ENCODE measurements around the gene ARHGEF2. TPM values are rescaled to one million over a fixed set of nuclear protein-coding genes. Genes with fewer than 3 reads are reported as not detected.

The ARHGEF2 gene
- polyA plus RNA-seq = 10 to 100 TPM; 10.0 to 67.3 (median 60.8) TPM

DNA sequence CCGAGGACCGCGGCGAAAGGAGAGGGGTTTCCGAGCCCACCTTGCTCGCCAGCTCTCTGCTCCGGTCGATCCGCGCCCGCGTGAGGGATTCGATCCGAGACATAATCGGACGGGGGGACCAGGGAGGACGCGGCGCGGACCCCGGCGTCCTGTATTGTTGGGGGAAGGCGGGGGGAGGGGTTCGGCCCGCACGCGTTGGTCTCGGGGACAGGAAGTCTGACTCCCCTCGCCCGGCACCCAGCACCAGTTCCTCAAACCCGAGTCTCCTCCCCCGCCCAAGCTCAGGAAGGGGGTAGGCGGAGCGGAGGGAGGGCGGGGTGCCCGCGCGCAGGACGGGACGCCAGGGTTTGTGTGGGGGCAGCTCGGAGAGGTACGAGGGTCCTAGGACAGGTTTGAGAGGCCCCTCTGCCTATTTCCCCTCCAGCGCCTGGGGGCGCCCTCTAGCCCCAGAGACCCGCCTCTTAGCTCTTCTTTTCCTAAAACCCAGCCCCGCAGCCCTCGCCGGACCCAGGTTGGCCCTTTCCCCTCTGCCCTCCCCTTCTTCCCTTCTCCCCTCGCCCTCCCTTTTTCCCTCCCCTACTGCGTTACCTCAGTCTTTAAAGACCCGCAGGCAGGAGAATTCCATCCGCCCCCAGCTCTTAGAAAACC is at the start of gene ARHGEF2:
ARHGEF2 (minus strand) TSS at position 223 of the 648 bp plus-strand sequence; CDS start at position 103, 120 bp downstream.
- whole genome bisulfite sequencing, 3 donors = 0 to 2% (median 1%) methylated on average over 40 to 52 of the region's 52 CpGs
- H3K27ac ChIP-seq (ENCODE audit: low read depth, low read length) = peak within 1 kb of the TSS; percentile 93

- WGBS, 3 donors = 89 to 94% (median 90%) methylated on average over 4 of the region's 4 CpGs
- H3K27ac ChIP-seq (ENCODE audit: low read depth, low read length) = no peak overlapping the region
Observed at GRCh38 chr1:156026588-156026987, 48.2 kb upstream of the ARHGEF2 start.

GRCh38 chr1:156025876-156026275 is 47.5 kb upstream of the ARHGEF2 start:
- 8 to 14% (median 11%) methylated on average over 9 of the region's 9 CpGs for WGBS, 3 donors

GRCh38 chr1:156024801-156025200 is 46.5 kb upstream of the ARHGEF2 start:
- no peak overlapping the region for H3K27ac ChIP-seq (ENCODE audit: low read depth, low read length)
- WGBS, 3 donors = 82 to 86% (median 84%) methylated on average over 5 of the region's 5 CpGs

More at GRCh38 chr1:156025876-156026275, 47.5 kb upstream of the ARHGEF2 start:
- no peak overlapping the region for H3K27ac ChIP-seq (ENCODE audit: low read depth, low read length)

DNA sequence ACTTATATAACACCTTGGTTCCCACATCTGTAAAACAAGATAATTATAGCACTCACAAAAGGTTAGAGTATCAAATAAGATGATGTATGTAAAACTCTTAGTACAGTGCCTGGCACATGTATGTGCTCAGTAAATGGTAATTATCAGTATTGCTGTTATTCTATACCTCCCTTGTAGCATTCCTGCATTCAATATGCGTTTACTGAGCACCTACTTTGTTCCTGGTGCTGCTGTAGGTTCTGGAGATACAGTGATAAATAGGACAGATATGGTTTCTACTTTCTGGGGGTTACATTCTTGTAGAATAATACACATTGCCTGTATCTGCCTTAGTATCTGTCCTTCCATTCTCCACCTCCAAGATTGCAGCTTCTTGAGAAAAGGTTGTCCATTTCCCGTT is 43.6 kb upstream of the ARHGEF2 start:
- no peak overlapping the region for H3K27ac ChIP-seq (ENCODE audit: low read depth, low read length)
- 58 to 78% (median 70%) methylated on average over 2 of the region's 2 CpGs for WGBS, 3 donors

DNA sequence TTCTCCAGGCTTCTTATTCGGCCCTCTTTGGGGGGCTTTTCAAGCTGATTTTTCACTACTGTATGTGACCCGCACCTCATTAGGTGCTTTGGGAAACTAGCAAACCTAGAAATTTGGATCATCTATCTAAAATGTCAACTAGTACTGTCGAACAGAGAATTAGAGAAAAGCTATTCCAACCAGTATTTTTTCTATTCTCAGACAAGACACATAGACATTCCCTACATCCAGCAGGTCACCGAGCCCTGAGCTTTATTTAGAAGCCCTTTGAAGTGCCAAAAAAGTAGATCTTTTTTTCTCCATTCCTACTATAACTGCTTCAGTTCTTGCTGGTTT is 42.7 kb upstream of the ARHGEF2 start:
- no peak overlapping the region for H3K27ac ChIP-seq (ENCODE audit: low read depth, low read length)
- WGBS, 3 donors = 2 to 5% (median 4%) methylated on average over 4 of the region's 4 CpGs

DNA sequence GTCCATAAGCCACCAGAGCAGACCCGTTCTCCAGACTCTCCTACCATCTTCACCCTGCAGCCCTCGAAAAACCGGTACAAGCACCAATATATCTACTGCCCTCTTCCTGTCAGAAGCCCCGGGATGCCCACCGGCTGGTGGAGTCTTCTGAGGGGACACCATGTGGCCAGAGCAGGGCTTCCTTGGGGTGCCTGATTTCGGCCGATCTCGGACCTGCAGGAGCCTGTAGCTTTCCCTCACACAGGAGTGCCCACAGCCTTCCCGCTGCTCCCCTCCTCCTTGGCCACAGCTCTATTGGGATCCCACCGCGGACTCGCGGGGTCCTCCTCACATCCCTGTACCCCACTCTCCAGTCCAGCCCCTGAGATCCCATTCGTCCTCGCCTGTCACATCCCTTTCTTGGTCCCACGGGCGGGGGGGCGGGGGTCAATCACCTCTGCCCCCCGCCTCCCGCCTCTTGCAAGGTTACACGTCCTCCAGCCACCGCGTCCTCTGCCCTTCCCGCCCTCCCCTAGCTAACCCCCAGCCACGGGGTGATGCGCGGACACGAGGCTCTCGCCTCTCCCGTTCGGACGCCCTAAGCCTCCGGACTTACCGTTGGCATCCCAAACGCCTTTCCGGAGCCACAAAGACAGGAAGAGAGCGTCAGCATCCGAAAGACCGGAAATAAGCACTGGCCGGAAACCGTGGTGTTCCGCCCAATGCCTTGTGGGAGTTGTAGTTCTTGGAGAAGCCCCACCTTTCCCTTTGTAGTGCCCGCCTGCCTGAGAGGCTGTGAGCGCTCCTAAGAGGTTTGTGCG is 42.1 kb upstream of the ARHGEF2 start, which contains the start of gene SSR2:
SSR2 (minus strand) TSS at position 659 of the 800 bp plus-strand sequence. CDS start 784 bp downstream, outside the sequence.
- 0 to 1% (median 1%) methylated on average over 44 to 45 of the region's 45 CpGs for WGBS, 3 donors

GRCh38 chr1:156019946-156020292 is 41.6 kb upstream of the ARHGEF2 start:
- 17 to 57% (median 54%) methylated on average over 8 of the region's 8 CpGs for WGBS, 3 donors
- H3K27ac ChIP-seq (ENCODE audit: low read depth, low read length) = no peak overlapping the region

More for the DNA sequence above, 42.1 kb upstream of the ARHGEF2 start, which contains the start of gene SSR2:
- H3K27ac ChIP-seq (ENCODE audit: low read depth, low read length) = no peak within 1 kb of the TSS

GRCh38 chr1:156014829-156015228 is 36.5 kb upstream of the ARHGEF2 start:
- 88 to 96% (median 92%) methylated on average over 7 of the region's 7 CpGs for WGBS, 3 donors
- H3K27ac ChIP-seq (ENCODE audit: low read depth, low read length) = no peak overlapping the region

- whole genome bisulfite sequencing, 3 donors = 84 to 95% (median 89%) methylated on average over 4 of the region's 4 CpGs
- H3K27ac ChIP-seq (ENCODE audit: low read depth, low read length) = no peak overlapping the region
Observed at GRCh38 chr1:156012051-156012817, 33.9 kb upstream of the ARHGEF2 start.

GRCh38 chr1:156009404-156009803 is 31.1 kb upstream of the ARHGEF2 start:
- WGBS, 3 donors = 56 to 62% (median 58%) methylated on average over 3 of the region's 3 CpGs
- H3K27ac ChIP-seq (ENCODE audit: low read depth, low read length) = no peak overlapping the region

DNA sequence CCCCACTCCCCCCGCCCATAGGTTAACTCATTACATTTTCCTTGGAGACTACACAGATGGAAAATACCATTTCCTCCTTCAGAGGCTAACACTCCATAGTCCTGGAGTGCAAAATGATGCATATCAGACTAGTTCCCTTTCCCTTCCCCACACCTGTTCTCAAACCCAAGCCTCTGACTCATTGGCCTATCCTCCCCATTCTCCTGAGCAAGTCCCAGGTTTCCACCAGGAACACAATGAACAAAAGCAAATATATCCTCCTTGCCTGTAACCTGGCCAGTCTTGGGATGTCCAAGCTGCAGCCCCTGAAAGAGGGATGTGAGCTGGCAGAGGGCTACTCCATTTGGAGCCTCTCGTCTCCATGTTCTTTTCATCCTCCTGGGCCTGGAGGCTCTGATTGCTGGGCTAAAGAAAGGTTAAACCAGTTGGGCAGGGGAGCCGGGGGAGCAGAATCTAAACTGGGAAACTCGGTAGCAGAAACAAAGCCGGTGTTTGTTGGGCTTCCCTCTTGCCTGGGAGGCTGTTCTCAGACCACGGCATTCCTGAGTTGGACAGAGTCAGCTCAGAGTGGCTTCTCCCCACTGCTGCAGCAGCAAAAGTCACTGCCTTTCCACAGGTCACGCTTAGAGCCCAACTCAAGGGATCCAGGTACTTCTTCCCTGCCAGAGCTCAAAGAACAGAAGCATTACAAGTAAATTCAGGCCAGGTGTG is 28.5 kb upstream of the ARHGEF2 start:
- H3K27ac ChIP-seq (ENCODE audit: low read depth, low read length) = no peak overlapping the region
- WGBS, 3 donors = 56 to 76% (median 68%) methylated on average over 7 of the region's 7 CpGs

DNA sequence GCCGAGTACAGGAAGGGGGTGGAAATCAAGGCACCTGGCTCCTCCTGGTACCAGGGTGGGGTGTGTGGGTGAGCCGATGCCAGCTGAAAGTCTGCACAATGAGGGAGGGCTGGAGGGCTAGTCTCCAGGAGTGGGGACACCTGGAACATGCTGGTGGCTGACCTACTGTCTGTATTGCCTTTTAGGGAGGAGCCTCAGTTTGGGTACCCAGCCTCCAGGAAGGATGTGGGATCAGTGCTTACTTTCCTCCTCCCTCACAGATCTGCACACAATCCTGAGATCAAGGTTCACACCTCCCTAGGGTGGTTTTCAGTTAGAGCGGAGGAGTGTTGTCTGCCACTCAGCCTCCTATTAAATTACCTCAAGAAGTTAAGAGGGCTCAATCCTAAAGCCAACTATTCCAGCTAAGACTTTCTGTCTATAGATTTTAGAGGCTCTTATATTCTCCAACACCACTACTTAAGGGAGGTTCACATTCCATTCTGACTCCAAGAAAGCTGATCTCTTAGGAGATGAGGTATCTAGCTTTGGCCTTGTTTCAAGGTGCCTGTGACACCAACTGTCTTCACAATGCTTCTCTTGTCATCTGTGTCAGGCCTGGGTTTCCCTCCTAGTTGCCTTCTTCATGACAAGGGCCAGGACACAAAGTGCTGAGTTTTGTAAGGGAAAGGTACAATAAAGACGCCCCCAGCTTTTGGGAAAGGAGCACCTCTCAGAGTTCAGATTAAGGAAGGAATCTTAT is 26.7 kb upstream of the ARHGEF2 start:
- no peak overlapping the region for H3K27ac ChIP-seq (ENCODE audit: low read depth, low read length)
- WGBS, 3 donors = 68 to 75% (median 73%) methylated on average over 4 of the region's 4 CpGs

DNA sequence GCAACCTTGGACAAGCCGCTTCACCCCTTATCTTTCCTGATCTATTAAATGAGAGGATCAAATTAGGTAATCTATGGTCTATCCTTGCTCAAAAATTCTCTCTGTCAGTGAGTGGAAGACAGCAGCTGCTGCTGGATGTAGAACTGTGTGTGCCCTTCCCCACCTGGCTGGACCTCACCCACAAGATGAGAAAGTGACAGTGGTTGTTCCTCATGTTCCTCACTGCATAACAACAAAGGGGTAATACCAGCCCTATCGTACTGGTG is 25.5 kb upstream of the ARHGEF2 start:
- no peak overlapping the region for H3K27ac ChIP-seq (ENCODE audit: low read depth, low read length)
- 47 to 48% (median 48%) methylated on average over 2 of the region's 2 CpGs for WGBS, 3 donors

DNA sequence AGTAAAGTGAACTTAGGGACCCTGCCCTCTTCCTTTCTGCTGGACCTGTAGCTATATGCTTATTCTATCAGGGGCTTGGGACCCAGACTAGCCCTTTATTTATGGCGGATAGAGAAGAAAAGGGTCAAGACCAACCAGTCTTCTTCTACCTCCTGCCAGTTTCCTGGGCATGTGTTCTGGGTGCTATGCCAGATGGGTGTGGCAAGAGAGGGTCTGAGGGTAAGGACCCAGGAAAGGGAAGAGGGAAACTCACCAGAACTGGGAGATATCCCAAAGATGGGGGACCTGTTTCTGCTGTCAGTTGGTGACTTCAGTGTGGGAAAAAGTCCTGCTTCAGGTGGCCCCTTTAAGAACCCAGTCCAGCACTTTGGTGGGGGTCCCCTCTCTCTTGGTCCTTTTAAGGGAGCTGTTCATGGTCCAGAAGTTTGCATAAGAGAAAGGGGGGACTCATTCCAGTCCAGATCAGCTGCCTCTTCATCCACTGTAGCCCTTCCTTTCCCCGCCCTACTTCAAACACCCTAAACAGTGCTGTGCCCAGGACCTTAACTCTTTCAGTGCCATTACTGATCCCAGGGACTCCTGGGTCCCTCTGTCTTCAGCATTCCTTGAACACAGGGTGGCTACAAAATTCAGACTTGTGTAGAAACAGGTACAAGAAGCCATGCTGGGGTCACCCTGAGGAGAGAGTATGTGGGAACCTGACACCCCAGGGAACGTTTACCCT is 24.0 kb upstream of the ARHGEF2 start:
- 63 to 77% (median 67%) methylated on average over 3 of the region's 3 CpGs for WGBS, 3 donors
- no peak overlapping the region for H3K27ac ChIP-seq (ENCODE audit: low read depth, low read length)

GRCh38 chr1:156001662-156002171 is 23.4 kb upstream of the ARHGEF2 start:
- 40 to 68% (median 58%) methylated on average over 4 of the region's 4 CpGs for WGBS, 3 donors
- H3K27ac ChIP-seq (ENCODE audit: low read depth, low read length) = no peak overlapping the region

DNA sequence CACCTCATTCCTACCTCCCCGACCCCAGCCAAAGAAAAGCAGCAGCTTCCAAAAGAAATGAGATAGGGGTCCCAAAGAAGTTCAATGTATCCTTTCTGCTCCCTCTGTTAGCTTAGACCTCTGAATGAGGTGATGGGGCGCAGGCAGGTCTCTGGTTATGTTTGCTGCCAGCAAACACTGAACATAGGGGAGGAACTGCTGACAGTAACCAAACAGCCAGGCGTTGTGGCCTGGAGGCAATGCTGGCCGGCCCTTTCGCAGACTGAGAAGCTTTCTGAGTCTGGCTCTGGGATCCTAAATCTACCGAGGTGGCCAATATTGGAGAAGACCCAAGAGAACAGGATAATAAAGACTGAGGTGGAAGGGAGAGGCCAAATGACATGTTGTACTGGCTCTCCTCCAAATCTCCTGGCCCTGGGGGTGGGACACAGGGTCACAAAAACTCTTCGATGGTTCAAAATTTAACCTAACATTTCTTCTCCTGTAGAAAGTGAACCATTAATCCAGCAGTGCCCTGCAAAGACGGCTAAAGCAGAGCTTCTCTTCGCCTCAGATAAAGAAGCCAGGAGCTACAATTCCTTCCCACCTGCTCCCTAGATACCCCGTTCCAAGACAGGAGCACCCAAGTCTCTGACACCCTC is 22.8 kb upstream of the ARHGEF2 start:
- no peak overlapping the region for H3K27ac ChIP-seq (ENCODE audit: low read depth, low read length)
- WGBS, 3 donors = 57 to 68% (median 60%) methylated on average over 10 of the region's 10 CpGs

Data from adipose tissue (tissue), 3 donors.